ENCODE data around the gene LIAS. TPM values are rescaled to one million over a fixed set of nuclear protein-coding genes. Genes with fewer than 3 reads are reported as not detected.
"Not testable (repeated sequence)": the region's sequence is repeated elsewhere in the genome, so short reads cannot be mapped to it uniquely, and the experiment has no call there.

LIAS gene
- total RNA-seq, 1 donor from 2014 or later, result 9.6 TPM

DNA sequence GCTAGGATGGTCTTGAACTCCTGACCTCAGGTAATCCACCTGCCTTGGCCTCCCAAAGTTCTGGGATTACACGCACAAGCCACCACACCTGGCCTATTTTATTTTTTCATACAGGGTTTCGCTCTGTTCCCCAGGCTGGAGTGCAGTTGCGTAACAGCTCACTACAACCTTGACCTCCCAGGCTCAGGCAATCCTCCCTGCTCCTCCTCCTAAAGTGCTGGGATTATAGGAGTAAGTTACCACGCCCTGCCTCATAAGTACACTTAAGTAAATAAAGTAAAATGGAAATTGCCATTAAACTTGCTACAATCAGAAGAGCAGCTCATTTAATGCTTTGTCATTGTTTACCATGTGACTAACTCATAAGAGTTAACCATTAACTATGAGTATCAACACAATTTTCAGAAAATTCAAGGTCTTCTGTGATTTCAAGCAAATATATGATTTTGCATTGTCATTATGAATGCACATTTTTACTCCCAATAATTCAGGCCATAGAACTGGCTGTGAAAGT lies 56.1 kb downstream of the LIAS start:
- Histone ChIP-seq H3K27ac (ENCODE audit: low read depth, low read length) (peak overlapping the region; percentile 53), H3K79me2 (ENCODE audit: insufficient read depth, low read length) (peaks cover 82% of the 10 kb centered on the region), H3K9me3 (ENCODE audit: insufficient read depth, low read depth, low read length) (no peaks in the 10 kb centered on the region), H4K20me1 (ENCODE audit: insufficient read depth, low read length) (peaks cover 43% of the 10 kb centered on the region), H3K4me3 (ENCODE audit: insufficient read depth, low read depth, low read length) (no peak overlapping the region), H3K4me2 (ENCODE audit: low read length) (no peak overlapping the region), H3K9ac (ENCODE audit: low read length) (peak overlapping the region; percentile 23), H2AFZ (ENCODE audit: low read depth, low read length) (no peak overlapping the region), H3K27me3 (ENCODE audit: insufficient read depth, low read length) (no peaks in the 10 kb centered on the region), H3K4me1 (ENCODE audit: insufficient read depth, low read length) (peaks cover 5% of the 10 kb centered on the region), H3K36me3 (ENCODE audit: insufficient read depth, low read length) (peaks cover 56% of the 10 kb centered on the region)
- H3K27ac Mint-ChIP-seq (ENCODE audit: unreplicated experiment), result peak overlapping the region; percentile 88
- H3K4me3 Mint-ChIP-seq (ENCODE audit: unreplicated experiment), result no peak overlapping the region
- no peak for FAIRE-seq
- peaks cover 3% of the 10 kb centered on the region for H3K4me1 Mint-ChIP-seq (ENCODE audit: low read depth, unreplicated experiment)
- no peak for DNase-seq (ENCODE audit: low read depth)
- peaks cover 15% of the 10 kb centered on the region for H3K36me3 Mint-ChIP-seq (ENCODE audit: low read depth, unreplicated experiment)
- H3K9me3 Mint-ChIP-seq (ENCODE audit: unreplicated experiment), result no peaks in the 10 kb centered on the region
- no peak for TF ChIP-seq EZH2 (IDR thresholded peaks at IDR 0.05; ENCODE audit: insufficient read depth, low read length)
- TF ChIP-seq, protein P1, sequence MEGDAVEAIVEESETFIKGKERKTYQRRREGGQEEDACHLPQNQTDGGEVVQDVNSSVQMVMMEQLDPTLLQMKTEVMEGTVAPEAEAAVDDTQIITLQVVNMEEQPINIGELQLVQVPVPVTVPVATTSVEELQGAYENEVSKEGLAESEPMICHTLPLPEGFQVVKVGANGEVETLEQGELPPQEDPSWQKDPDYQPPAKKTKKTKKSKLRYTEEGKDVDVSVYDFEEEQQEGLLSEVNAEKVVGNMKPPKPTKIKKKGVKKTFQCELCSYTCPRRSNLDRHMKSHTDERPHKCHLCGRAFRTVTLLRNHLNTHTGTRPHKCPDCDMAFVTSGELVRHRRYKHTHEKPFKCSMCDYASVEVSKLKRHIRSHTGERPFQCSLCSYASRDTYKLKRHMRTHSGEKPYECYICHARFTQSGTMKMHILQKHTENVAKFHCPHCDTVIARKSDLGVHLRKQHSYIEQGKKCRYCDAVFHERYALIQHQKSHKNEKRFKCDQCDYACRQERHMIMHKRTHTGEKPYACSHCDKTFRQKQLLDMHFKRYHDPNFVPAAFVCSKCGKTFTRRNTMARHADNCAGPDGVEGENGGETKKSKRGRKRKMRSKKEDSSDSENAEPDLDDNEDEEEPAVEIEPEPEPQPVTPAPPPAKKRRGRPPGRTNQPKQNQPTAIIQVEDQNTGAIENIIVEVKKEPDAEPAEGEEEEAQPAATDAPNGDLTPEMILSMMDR (IDR thresholded peaks at IDR 0.05; ENCODE audit: insufficient read depth, low read depth, low read length), result no peak
- no peaks in the 10 kb centered on the region for H3K27me3 Mint-ChIP-seq (ENCODE audit: low read depth, unreplicated experiment)

DNA sequence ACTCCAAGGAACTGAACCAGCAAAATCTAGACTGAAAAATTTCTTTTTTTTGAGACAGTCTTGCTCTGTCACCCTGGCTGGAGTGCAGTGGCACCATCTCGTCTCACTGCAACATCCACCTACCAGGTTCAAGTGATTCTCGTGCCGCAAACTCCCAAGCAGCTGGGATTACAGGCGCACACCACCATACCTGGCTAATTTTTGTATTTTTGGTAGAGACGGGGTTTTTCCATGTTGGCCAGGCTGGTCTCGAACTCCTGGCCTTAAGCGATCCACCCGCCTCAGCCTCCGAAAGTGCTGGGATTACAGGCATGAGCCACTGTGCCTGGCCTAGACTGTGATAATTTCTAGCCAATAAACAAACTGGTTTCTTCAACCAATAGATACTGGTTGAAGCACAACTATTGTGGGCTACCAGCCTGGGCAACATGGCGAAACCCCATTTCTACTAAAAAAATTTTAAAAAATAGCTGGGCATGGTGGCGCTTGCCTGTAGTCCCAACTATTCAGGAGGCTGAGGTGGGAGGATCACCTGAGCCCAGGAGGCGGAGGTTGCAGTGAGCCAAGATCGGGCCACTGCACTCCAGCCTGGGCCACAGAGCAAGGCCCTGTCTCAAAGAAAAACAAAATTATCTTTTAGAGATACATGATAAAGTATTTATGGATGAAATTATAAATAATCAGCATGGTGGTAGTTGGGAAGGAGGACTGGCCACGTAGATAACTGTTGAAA lies 57.0 kb downstream of the LIAS start:
- not testable (repeated sequence) for DNase-seq (ENCODE audit: low read depth); H3K9ac ChIP-seq (ENCODE audit: low read length); H3K9me3 Mint-ChIP-seq (ENCODE audit: unreplicated experiment); H3K9me3 ChIP-seq (ENCODE audit: insufficient read depth, low read depth, low read length); FAIRE-seq; H3K4me3 Mint-ChIP-seq (ENCODE audit: unreplicated experiment); H3K4me1 Mint-ChIP-seq (ENCODE audit: low read depth, unreplicated experiment); H3K27me3 ChIP-seq (ENCODE audit: insufficient read depth, low read length); H3K4me1 ChIP-seq (ENCODE audit: insufficient read depth, low read length); H3K4me3 ChIP-seq (ENCODE audit: insufficient read depth, low read depth, low read length); H2AFZ ChIP-seq (ENCODE audit: low read depth, low read length); H3K4me2 ChIP-seq (ENCODE audit: low read length); H3K27me3 Mint-ChIP-seq (ENCODE audit: low read depth, unreplicated experiment)
- H3K27ac ChIP-seq (ENCODE audit: low read depth, low read length), result peak overlapping the region; percentile 38
- H3K36me3 Mint-ChIP-seq (ENCODE audit: low read depth, unreplicated experiment), result peaks cover 11% of the 10 kb centered on the region
- H3K79me2 ChIP-seq (ENCODE audit: insufficient read depth, low read length), result peaks cover 86% of the 10 kb centered on the region
- H4K20me1 ChIP-seq (ENCODE audit: insufficient read depth, low read length), result peaks cover 38% of the 10 kb centered on the region
- peak overlapping the region; percentile 18 for H3K27ac Mint-ChIP-seq (ENCODE audit: unreplicated experiment)
- peaks cover 48% of the 10 kb centered on the region for H3K36me3 ChIP-seq (ENCODE audit: insufficient read depth, low read length)

DNA sequence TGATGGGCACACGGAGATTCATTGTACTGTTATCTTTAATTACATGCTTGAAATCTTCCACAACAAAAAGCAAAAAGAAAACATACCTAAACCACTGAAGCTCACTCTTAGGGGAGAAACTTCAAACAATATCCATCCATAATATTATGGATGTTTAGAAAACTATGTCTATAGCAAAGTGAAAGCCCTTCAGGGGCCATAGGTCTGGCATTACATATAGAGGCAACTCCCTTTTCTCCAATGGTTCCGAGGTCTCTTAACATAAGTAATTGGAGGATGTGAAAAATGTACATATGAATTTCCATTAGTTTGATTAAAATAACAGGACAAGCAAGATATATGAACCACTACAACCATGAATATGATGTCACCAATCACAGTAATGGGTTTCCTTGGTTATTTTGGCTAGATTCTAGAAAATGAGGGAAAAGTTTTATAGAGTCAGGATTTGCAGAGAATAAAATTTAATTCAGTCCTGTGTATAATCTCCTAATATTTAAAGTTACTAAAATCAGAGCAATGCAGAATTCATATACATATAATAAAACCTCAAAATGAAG lies 57.6 kb downstream of the LIAS start:
- Histone ChIP-seq H3K36me3 (ENCODE audit: insufficient read depth, low read length) (peaks cover 46% of the 10 kb centered on the region), H3K4me3 (ENCODE audit: insufficient read depth, low read depth, low read length) (no peak overlapping the region), H3K79me2 (ENCODE audit: insufficient read depth, low read length) (peaks cover 89% of the 10 kb centered on the region), H2AFZ (ENCODE audit: low read depth, low read length) (no peak overlapping the region), H3K9ac (ENCODE audit: low read length) (no peak overlapping the region), H3K4me1 (ENCODE audit: insufficient read depth, low read length) (peaks cover 13% of the 10 kb centered on the region), H3K9me3 (ENCODE audit: insufficient read depth, low read depth, low read length) (no peaks in the 10 kb centered on the region), H3K4me2 (ENCODE audit: low read length) (no peak overlapping the region), H4K20me1 (ENCODE audit: insufficient read depth, low read length) (peaks cover 38% of the 10 kb centered on the region), H3K27me3 (ENCODE audit: insufficient read depth, low read length) (no peaks in the 10 kb centered on the region), H3K27ac (ENCODE audit: low read depth, low read length) (no peak overlapping the region)
- Mint-ChIP-seq H3K27me3 (ENCODE audit: low read depth, unreplicated experiment) (no peaks in the 10 kb centered on the region), H3K9me3 (ENCODE audit: unreplicated experiment) (no peaks in the 10 kb centered on the region), H3K4me1 (ENCODE audit: low read depth, unreplicated experiment) (peaks cover 3% of the 10 kb centered on the region), H3K4me3 (ENCODE audit: unreplicated experiment) (no peak overlapping the region), H3K27ac (ENCODE audit: unreplicated experiment) (peak overlapping the region; percentile 50), H3K36me3 (ENCODE audit: low read depth, unreplicated experiment) (peaks cover 11% of the 10 kb centered on the region)
- FAIRE-seq (no peak), DNase-seq (ENCODE audit: low read depth) (no peak)
- TF ChIP-seq, protein P1 (IDR thresholded peaks at IDR 0.05; ENCODE audit: insufficient read depth, low read depth, low read length), result no peak
- TF ChIP-seq EZH2 (IDR thresholded peaks at IDR 0.05; ENCODE audit: insufficient read depth, low read length), result no peak

Measured in astrocyte (in vitro differentiated cells and primary cell).